K562 (cell line): ENCODE data around the gene DAPP1. TPM values are rescaled to one million over a fixed set of nuclear protein-coding genes. Genes with fewer than 3 reads are reported as not detected.
A peak's percentile ranks its signal among the peaks of the same experiment; 100 is the strongest.

Experiments
- ATAC-seq: fragments of 200-7000 bp; cut with Tn5 transposase; 3 replicates; pipeline ENCODE4 v1.9.1; 2020; ENCODE audit warnings: moderate library complexity
- BruUV-seq: library from RNA; stranded (reverse); fragments of 400-500 nt; replicated peaks from 2 replicates; lab custom pipeline; 2021; lab: Mats Ljungman, UMichigan
- CTCF ChIA-PET: fragments of 300-600 bp; formaldehyde crosslinking; extraction: SDS; loops from one replicate; lab custom pipeline; 2021; ENCODE audit warnings: low intra/inter-chr PET ratio; lab: Yijun Ruan, JAX
- POLR2A ChIA-PET: fragments of 300-600, 350-650 bp; sonication (Branson Sonifier 250); formaldehyde crosslinking; extraction: SDS; loops from one replicate; lab custom pipeline; 2021; ENCODE audit warnings: antibody characterized with exemption, inconsistent platforms; lab: Yijun Ruan, JAX
- DNase-seq, 4 experiments: peaks; one replicate each; pipeline versions ENCODE4 v3.0.0 to v3.0.0-alpha.2; 2011 to 2018; ENCODE audit warnings: low spot score in 3 of 4, mixed read lengths in 3 of 4; ENCODE audit errors: extremely low read depth in 1 of 4
- FAIRE-seq: peaks from 2 replicates; lab custom pipeline; 2011; peaks lifted over from hg19 to GRCh38; lab: Jason Lieb, UNC
- H2AFZ ChIP-seq: 2 replicates; pipeline ENCODE4 v1.6.0; 2011; ENCODE audit warnings: low read depth, low read length, control low read depth, inconsistent platforms
- H3K27ac ChIP-seq: fragments of 200-600 bp; 3 replicates; pipeline ENCODE4 v1.8.0; 2011; ENCODE audit warnings: low read depth, mild to moderate bottlenecking, control low read depth, inconsistent platforms, low read length, moderate library complexity, mixed read lengths; ENCODE audit errors: extremely low read depth
- H3K27me3 ChIP-seq, 2 experiments: fragments of 300-600 bp in 1 of 2; 2 replicates in 1 of 2; 3 replicates in 1 of 2; pipeline versions ENCODE4 v1.6.0 to v1.8.0; 2011; ENCODE audit warnings: inconsistent platforms in 2 of 2, low read length in 2 of 2, mild to moderate bottlenecking in 1 of 2, mixed read lengths in 1 of 2, moderate library complexity in 1 of 2; ENCODE audit not compliant: control insufficient read depth in 2 of 2, insufficient read depth in 2 of 2
- H3K36me3 ChIP-seq: fragments of 300-600 bp; 3 replicates; pipeline ENCODE4 v1.8.0; 2011; ENCODE audit warnings: mild to moderate bottlenecking, low read length, inconsistent platforms; ENCODE audit not compliant: control insufficient read depth, insufficient read depth
- H3K4me1 ChIP-seq, 2 experiments: fragments of 200-600 bp in 1 of 2; replicated peaks in 1 of 2; 2 replicates in 1 of 2; 3 replicates in 1 of 2; pipeline versions ENCODE4 v1.5.1 to v1.8.0; 2011; ENCODE audit warnings: inconsistent platforms in 2 of 2, low read length in 2 of 2, mild to moderate bottlenecking in 1 of 2, mixed read lengths in 1 of 2, moderate library complexity in 1 of 2; ENCODE audit not compliant: control insufficient read depth in 2 of 2, insufficient read depth in 2 of 2
- H3K4me2 ChIP-seq: 2 replicates; pipeline ENCODE4 v1.6.1; 2011; ENCODE audit warnings: low read length, control low read depth, inconsistent platforms, mixed read lengths; ENCODE audit not compliant: insufficient read depth
- H3K4me3 ChIP-seq: fragments of 200-600 bp; sonication (generic), shearing (Covaris generic); 2 replicates; pipeline ENCODE4 v1.5.1; 2016; ENCODE audit warnings: control low read depth, inconsistent platforms
- H3K79me2 ChIP-seq: fragments of 200-600 bp; 3 replicates; pipeline ENCODE4 v1.8.0; 2011; ENCODE audit warnings: low read length, inconsistent platforms; ENCODE audit not compliant: control insufficient read depth, insufficient read depth
- H3K9ac ChIP-seq, 2 experiments: 2 replicates each; pipeline versions ENCODE4 v1.6.0 to v1.6.1; 2011; ENCODE audit warnings: low read depth in 2 of 2, low read length in 2 of 2, control low read depth in 1 of 2, inconsistent platforms in 1 of 2, mild to moderate bottlenecking in 1 of 2, mixed read lengths in 1 of 2; ENCODE audit not compliant: insufficient read depth in 1 of 2
- H3K9me1 ChIP-seq: one replicate; pipeline ENCODE4 v1.6.0; 2011; ENCODE audit warnings: inconsistent platforms, mild to moderate bottlenecking, low read length, moderate library complexity; ENCODE audit not compliant: control insufficient read depth, insufficient read depth
- H3K9me3 ChIP-seq: replicated peaks from 2 replicates; pipeline ENCODE4 v1.5.1; 2011; ENCODE audit warnings: low read depth, low read length, inconsistent platforms; ENCODE audit not compliant: control insufficient read depth, insufficient read depth
- H4K20me1 ChIP-seq: replicated peaks from 2 replicates; pipeline ENCODE4 v1.6.1; 2011; ENCODE audit warnings: low read length, inconsistent platforms, mixed read lengths; ENCODE audit not compliant: control insufficient read depth, insufficient read depth
- ATF7 ChIP-seq: fragments of 450-650 bp; IDR thresholded peaks from 2 replicates; pipeline ENCODE4 v1.7.1; 2014; ENCODE audit warnings: mild to moderate bottlenecking, moderate library complexity
- EP300 ChIP-seq: IDR thresholded peaks from 2 replicates; pipeline ENCODE4 v1.6.1; 2012; ENCODE audit warnings: low read length, improper control_type of control experiment
- FOSL1 ChIP-seq: fragments of 200-800 bp; sonication (Bioruptor generic); conservative IDR thresholded peaks from 2 replicates; pipeline ENCODE4 v1.6.1; 2016; ENCODE audit warnings: missing genetic modification characterization, missing compliant biosample characterization
- GTF2A2 ChIP-seq: IDR thresholded peaks from 2 replicates; pipeline ENCODE4 v1.6.1; 2016; ENCODE audit warnings: mild to moderate bottlenecking, missing genetic modification characterization, missing compliant biosample characterization
- NEUROD1 ChIP-seq: fragments of 150-350 bp; IDR thresholded peaks from 2 replicates; pipeline ENCODE4 v1.6.1; 2014; ENCODE audit warnings: borderline replicate concordance, low read length, low read depth; ENCODE audit not compliant: partially characterized antibody
- PTRF ChIP-seq: fragments of 450-650 bp; IDR thresholded peaks from 2 replicates; pipeline ENCODE4 v1.6.1; 2016; ENCODE audit warnings: mild to moderate bottlenecking, missing genetic modification characterization, missing compliant biosample characterization
- PYGO2 ChIP-seq: fragments of 450-650 bp; IDR thresholded peaks from 2 replicates; pipeline ENCODE4 v1.6.1; 2016; ENCODE audit warnings: mild to moderate bottlenecking, missing genetic modification characterization, moderate library complexity, missing compliant biosample characterization
- YY1 ChIP-seq, 3 experiments: IDR thresholded peaks; 2 replicates each; pipeline ENCODE4 v1.6.1; 2011; ENCODE audit warnings: low read length in 2 of 3, mild to moderate bottlenecking in 2 of 3, moderate library complexity in 2 of 3, borderline replicate concordance in 1 of 3, control low read depth in 1 of 3, low read depth in 1 of 3; ENCODE audit not compliant: insufficient read depth in 3 of 3, insufficient replicate concordance in 2 of 3, control insufficient read depth in 1 of 3, insufficient read length in 1 of 3; ENCODE audit errors: extremely low read depth in 1 of 3
- ZNF134 ChIP-seq: fragments of 250-450 bp; sonication (Bioruptor Pico); conservative IDR thresholded peaks from 2 replicates; pipeline ENCODE4 v1.4.0; 2020
- ZNF584 ChIP-seq: fragments of 200-800 bp; sonication (Bioruptor generic); IDR thresholded peaks from 2 replicates; pipeline ENCODE4 v1.6.1; 2016; ENCODE audit warnings: low read depth, mild to moderate bottlenecking, missing genetic modification characterization, missing compliant biosample characterization
- WGBS: fragments of 100-300 bp; shearing (Covaris generic); methylation state at CpG from one replicate; pipeline ENCODE4 v1.1.6; 2016; ENCODE audit warnings: low coverage, mixed read lengths; ENCODE audit not compliant: insufficient coverage; ENCODE audit errors: missing lambda C conversion rate; 5-methylcytosine and 5-hydroxymethylcytosine counted together
- in situ Hi-C: fragments of 300-500 bp; cut with MboI; formaldehyde crosslinking; loops from 4 replicates; pipeline ENCODE4 v1.15.0; 2018; ENCODE audit warnings: inconsistent platforms, mixed read lengths
- intact Hi-C: fragments of 100-400 bp; cut with micrococcal nuclease; formaldehyde crosslinking; loops from 2 replicates; pipeline ENCODE4 v1.14.2; 2022
- polyA plus RNA-seq, 8 experiments: library from polyadenylated mRNA; depleted of rRNA in 4 of 8; stranded (reverse) in 5 of 8; unstranded in 3 of 8; fragments of >200 nt; fragmentation: Nextera tagmentation in 2 of 8; fragmentation: Illumina TruSeq in 1 of 8; extraction: Ambion mirVana in 2 of 8; extraction: Trizol in 1 of 8; gene quantifications; 2 replicates each; pipeline versions ENCODE4 v1.2.1 to v1.2.3, GENCODE V29; 2011 to 2014; ENCODE audit warnings: inconsistent platforms in 1 of 8, missing spikeins in 1 of 8
- total RNA-seq, 7 experiments: library from RNA; depleted of rRNA in 6 of 7; stranded (reverse); fragments of >200 nt in 6 of 7; fragmentation: Illumina TruSeq in 2 of 7; extraction: Trizol in 2 of 7; gene quantifications; 2 replicates each; pipeline versions ENCODE4 v1.2.1 to v1.2.3, GENCODE V29; 2011 to 2021; ENCODE audit warnings: low replicate concordance in 1 of 7
- TF ChIP-seq, protein P1 (sequence below): fragments of 250-450 bp; sonication (Bioruptor Pico); IDR thresholded peaks from 2 replicates; pipeline ENCODE4 v1.4.0; 2020; ENCODE audit warnings: mild to moderate bottlenecking, moderate library complexity
- TF ChIP-seq, protein P2 (sequence below): fragments of 450-650 bp; IDR thresholded peaks from 2 replicates; pipeline ENCODE4 v1.6.1; 2016; ENCODE audit warnings: antibody characterized with exemption
- TF ChIP-seq, protein P3 (sequence below): fragments of 250-450 bp; sonication (Bioruptor Pico); IDR thresholded peaks from 2 replicates; pipeline ENCODE4 v1.5.0; 2021
- TF ChIP-seq, protein P4 (sequence below): sonication (generic); formaldehyde crosslinking; IDR thresholded peaks from 2 replicates; pipeline ENCODE4 v1.8.0; 2022; ENCODE audit warnings: mild to moderate bottlenecking, missing genetic modification reagents

Gene DAPP1
- total and polyA plus RNA-seq, 9 of the 15 experiments (the other 6 are each of a cell fraction or from before 2014, with no cell fraction given): 1.9 to 7.2 (median 3.6) TPM

DNA sequence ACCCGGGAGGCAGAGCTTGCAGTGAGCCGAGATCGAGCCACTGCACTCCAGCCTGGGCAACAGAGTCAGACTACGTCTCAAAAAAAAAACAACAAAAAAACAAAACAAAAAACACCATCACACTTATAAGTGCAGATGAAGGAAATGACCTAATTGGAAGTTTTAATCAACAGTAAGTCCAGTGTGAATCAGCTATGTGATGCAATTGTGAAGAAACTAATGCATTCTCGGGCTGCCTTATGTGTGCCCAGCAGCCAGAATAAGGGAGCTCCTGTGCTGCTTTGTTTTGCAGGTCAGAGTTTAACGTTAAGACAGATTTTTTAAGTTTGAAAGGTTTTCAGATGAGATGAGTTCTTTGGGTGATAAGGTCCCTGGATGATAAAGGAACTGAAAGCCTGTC, 10.8 kb downstream of the DAPP1 start:
- ChIA-PET POLR2A (interaction anchor here (0.6 to 1.0 kb wide), 3 partner anchors 12 to 123 kb away, joined by 3 to 5 read pairs (median 4); partner anchors contain the start of gene H2AZ1), CTCF (no interaction called here)
- ATAC-seq: peak; percentile 60
- no peak overlapping the region for H3K4me2 ChIP-seq
- no peak overlapping the region for H3K27ac ChIP-seq
- no peak for DNase-seq
- BruUV-seq: no TSS peak
- H3K4me1 ChIP-seq: peaks cover 0 to 4% of the 10 kb centered on the region in 2 experiments; a peak in 3 of 5 replicates
- no peaks in the 10 kb centered on the region for H4K20me1 ChIP-seq
- FAIRE-seq: no peak
- peaks cover 6% of the 10 kb centered on the region; the same call in 1 of the 2 replicates for H3K9me3 ChIP-seq
- H3K9me1 ChIP-seq: no peaks in the 10 kb centered on the region
- no peak overlapping the region for H2AFZ ChIP-seq
- in situ Hi-C loops (no loop called here), intact Hi-C loops (no loop called here)
- no peaks in the 10 kb centered on the region for H3K36me3 ChIP-seq
- H3K4me3 ChIP-seq: no peak overlapping the region
- no peaks in the 10 kb centered on the region for H3K27me3 ChIP-seq
- 32% methylated on average over 6 of the region's 6 CpGs for WGBS
- H3K9ac ChIP-seq: no peak overlapping the region
- no peaks in the 10 kb centered on the region for H3K79me2 ChIP-seq
- TF ChIP-seq PYGO2 (tag): no peak
- peak; percentile 16; the same call in 1 of the 2 replicates for TF ChIP-seq EP300
- TF ChIP-seq ZNF134: no peak
- TF ChIP-seq PTRF (tag): no peak
- TF ChIP-seq ZNF584 (CRISPR knock-in tag): no peak
- TF ChIP-seq, protein P1, sequence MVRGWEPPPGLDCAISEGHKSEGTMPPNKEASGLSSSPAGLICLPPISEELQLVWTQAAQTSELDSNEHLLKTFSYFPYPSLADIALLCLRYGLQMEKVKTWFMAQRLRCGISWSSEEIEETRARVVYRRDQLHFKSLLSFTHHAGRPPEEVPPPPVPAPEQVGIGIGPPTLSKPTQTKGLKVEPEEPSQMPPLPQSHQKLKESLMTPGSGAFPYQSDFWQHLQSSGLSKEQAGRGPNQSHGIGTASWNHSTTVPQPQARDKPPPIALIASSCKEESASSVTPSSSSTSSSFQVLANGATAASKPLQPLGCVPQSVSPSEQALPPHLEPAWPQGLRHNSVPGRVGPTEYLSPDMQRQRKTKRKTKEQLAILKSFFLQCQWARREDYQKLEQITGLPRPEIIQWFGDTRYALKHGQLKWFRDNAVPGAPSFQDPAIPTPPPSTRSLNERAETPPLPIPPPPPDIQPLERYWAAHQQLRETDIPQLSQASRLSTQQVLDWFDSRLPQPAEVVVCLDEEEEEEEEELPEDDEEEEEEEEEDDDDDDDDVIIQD: no peak
- no peak for TF ChIP-seq NEUROD1
- peak; percentile 43; the same call in 1 of the 2 replicates for TF ChIP-seq FOSL1
- TF ChIP-seq, protein P2, sequence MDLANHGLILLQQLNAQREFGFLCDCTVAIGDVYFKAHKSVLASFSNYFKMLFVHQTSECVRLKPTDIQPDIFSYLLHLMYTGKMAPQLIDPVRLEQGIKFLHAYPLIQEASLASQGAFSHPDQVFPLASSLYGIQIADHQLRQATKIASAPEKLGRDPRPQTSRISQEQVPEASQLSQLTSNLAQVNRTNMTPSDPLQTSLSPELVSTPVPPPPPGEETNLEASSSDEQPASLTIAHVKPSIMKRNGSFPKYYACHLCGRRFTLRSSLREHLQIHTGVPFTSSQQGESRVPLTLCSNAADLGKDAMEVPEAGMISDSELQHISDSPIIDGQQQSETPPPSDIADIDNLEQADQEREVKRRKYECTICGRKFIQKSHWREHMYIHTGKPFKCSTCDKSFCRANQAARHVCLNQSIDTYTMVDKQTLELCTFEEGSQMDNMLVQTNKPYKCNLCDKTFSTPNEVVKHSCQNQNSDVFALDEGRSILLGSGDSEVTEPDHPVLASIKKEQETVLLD: no peak
- TF ChIP-seq, protein P3, sequence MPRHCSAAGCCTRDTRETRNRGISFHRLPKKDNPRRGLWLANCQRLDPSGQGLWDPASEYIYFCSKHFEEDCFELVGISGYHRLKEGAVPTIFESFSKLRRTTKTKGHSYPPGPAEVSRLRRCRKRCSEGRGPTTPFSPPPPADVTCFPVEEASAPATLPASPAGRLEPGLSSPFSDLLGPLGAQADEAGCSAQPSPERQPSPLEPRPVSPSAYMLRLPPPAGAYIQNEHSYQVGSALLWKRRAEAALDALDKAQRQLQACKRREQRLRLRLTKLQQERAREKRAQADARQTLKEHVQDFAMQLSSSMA (CRISPR knock-in tag): no peak
- no peak for TF ChIP-seq YY1 (IDR thresholded peaks at IDR 0.05; ENCODE audit: borderline replicate concordance in 1 of 3, control insufficient read depth in 1 of 3, extremely low read depth in 1 of 3, insufficient read depth in 3 of 3, insufficient read length in 1 of 3, insufficient replicate concordance in 2 of 3, low read depth in 1 of 3, low read length in 2 of 3)
- peak; percentile 40; the same call in 1 of the 2 replicates for TF ChIP-seq ATF7
- TF ChIP-seq GTF2A2 (tag): no peak
- TF ChIP-seq, protein P4, sequence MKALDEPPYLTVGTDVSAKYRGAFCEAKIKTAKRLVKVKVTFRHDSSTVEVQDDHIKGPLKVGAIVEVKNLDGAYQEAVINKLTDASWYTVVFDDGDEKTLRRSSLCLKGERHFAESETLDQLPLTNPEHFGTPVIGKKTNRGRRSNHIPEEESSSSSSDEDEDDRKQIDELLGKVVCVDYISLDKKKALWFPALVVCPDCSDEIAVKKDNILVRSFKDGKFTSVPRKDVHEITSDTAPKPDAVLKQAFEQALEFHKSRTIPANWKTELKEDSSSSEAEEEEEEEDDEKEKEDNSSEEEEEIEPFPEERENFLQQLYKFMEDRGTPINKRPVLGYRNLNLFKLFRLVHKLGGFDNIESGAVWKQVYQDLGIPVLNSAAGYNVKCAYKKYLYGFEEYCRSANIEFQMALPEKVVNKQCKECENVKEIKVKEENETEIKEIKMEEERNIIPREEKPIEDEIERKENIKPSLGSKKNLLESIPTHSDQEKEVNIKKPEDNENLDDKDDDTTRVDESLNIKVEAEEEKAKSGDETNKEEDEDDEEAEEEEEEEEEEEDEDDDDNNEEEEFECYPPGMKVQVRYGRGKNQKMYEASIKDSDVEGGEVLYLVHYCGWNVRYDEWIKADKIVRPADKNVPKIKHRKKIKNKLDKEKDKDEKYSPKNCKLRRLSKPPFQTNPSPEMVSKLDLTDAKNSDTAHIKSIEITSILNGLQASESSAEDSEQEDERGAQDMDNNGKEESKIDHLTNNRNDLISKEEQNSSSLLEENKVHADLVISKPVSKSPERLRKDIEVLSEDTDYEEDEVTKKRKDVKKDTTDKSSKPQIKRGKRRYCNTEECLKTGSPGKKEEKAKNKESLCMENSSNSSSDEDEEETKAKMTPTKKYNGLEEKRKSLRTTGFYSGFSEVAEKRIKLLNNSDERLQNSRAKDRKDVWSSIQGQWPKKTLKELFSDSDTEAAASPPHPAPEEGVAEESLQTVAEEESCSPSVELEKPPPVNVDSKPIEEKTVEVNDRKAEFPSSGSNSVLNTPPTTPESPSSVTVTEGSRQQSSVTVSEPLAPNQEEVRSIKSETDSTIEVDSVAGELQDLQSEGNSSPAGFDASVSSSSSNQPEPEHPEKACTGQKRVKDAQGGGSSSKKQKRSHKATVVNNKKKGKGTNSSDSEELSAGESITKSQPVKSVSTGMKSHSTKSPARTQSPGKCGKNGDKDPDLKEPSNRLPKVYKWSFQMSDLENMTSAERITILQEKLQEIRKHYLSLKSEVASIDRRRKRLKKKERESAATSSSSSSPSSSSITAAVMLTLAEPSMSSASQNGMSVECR (CRISPR knock-in tag): no peak
